HPDE6-E6E7 (cell line): Measurements from ENCODE around the gene RCCD1.
"Not testable (repeated sequence)": the region's sequence is repeated elsewhere in the genome, so short reads cannot be mapped to it uniquely, and the experiment has no call there.

Experiments
- DNase-seq: peaks from one replicate; pipeline ENCODE4 v3.0.0; 2011; ENCODE audit warnings: missing footprints; ENCODE audit errors: extremely low spot score

Gene RCCD1

GRCh38 chr15:90918034-90918788, 36.5 kb upstream of the RCCD1 start:
- DNase-seq: no peak

GRCh38 chr15:90918835-90919234, 35.8 kb upstream of the RCCD1 start:
- no peak for DNase-seq

- no peak for DNase-seq
Observed at GRCh38 chr15:90921887-90922286, 32.8 kb upstream of the RCCD1 start.

GRCh38 chr15:90922712-90923322, 31.9 kb upstream of the RCCD1 start:
- not testable (repeated sequence) for DNase-seq

- no peak for DNase-seq
Observed at GRCh38 chr15:90924375-90924774, 30.3 kb upstream of the RCCD1 start.

- DNase-seq: not testable (repeated sequence)
Observed at GRCh38 chr15:90926766-90927165, 27.9 kb upstream of the RCCD1 start.

GRCh38 chr15:90928106-90928505, 26.6 kb upstream of the RCCD1 start:
- not testable (repeated sequence) for DNase-seq

- DNase-seq: no peak
Observed at GRCh38 chr15:90929246-90930019, 25.3 kb upstream of the RCCD1 start.

- DNase-seq: no peak
Observed at GRCh38 chr15:90930861-90931574, 23.7 kb upstream of the RCCD1 start.

- DNase-seq: no peak
Observed at GRCh38 chr15:90931575-90931827, 23.2 kb upstream of the RCCD1 start.

GRCh38 chr15:90931828-90932659, 22.6 kb upstream of the RCCD1 start, which contains the start of gene HDDC3:
Gene HDDC3, minus strand, starts transcription at chr15:90932549. Its CDS starts 9 bp downstream, at chr15:90932540.
- DNase-seq: peak; percentile 93

- no peak for DNase-seq
Observed at GRCh38 chr15:90932660-90932991, 22.1 kb upstream of the RCCD1 start.

- no peak for DNase-seq
Observed at GRCh38 chr15:90933301-90933700, 21.4 kb upstream of the RCCD1 start.

GRCh38 chr15:90934256-90934948, 20.3 kb upstream of the RCCD1 start:
- peak; percentile 92 for DNase-seq

- peak; percentile 90 for DNase-seq
Observed at GRCh38 chr15:90934949-90935751, 19.5 kb upstream of the RCCD1 start, which contains the start of gene UNC45A. Gene UNC45A, plus strand, starts transcription at chr15:90935285. Its CDS starts 40 bp downstream, at chr15:90935325.

GRCh38 chr15:90936823-90937222, 17.9 kb upstream of the RCCD1 start:
- DNase-seq: no peak

- DNase-seq: no peak
Observed at GRCh38 chr15:90938261-90938660, 16.4 kb upstream of the RCCD1 start.

- DNase-seq: no peak
Observed at GRCh38 chr15:90939756-90940155, 14.9 kb upstream of the RCCD1 start.

GRCh38 chr15:90941038-90941437, 13.6 kb upstream of the RCCD1 start:
- DNase-seq: no peak
